Thoracic aorta (tissue), 2 donors: Measurements from ENCODE around the gene GPRIN2. TPM values are rescaled to one million over a fixed set of nuclear protein-coding genes. Genes with fewer than 3 reads are reported as not detected.
"Not testable (repeated sequence)": the region's sequence is repeated elsewhere in the genome, so short reads cannot be mapped to it uniquely, and the experiment has no call there.

Experiments
- ATAC-seq: fragments of 150-250 bp; one replicate; pipeline ENCODE4 v1.8.0; 2017; ENCODE audit warnings: low read depth; ENCODE audit not compliant: insufficient number of reproducible peaks, low FRiP score
- DNase-seq: peaks from one replicate; pipeline ENCODE4 v3.0.0-alpha.2; 2020; ENCODE audit warnings: low spot score
- H3K27ac ChIP-seq, 2 donors: fragments of 200-600 bp; sonication (generic); 1 replicate in 1 of 2; 2 replicates in 1 of 2; pipeline ENCODE4 v1.5.1; 2016; ENCODE audit warnings: mild to moderate bottlenecking in 2 of 2, moderate library complexity in 2 of 2
- H3K27me3 ChIP-seq: fragments of 200-600 bp; sonication (generic); replicated peaks from 2 replicates; pipeline ENCODE4 v1.6.0; 2016; ENCODE audit warnings: mild to moderate bottlenecking; ENCODE audit not compliant: insufficient read depth
- H3K36me3 ChIP-seq: fragments of 200-600 bp; sonication (generic); one replicate; pipeline ENCODE4 v1.5.1; 2016
- H3K4me1 ChIP-seq, 2 donors: fragments of 200-600 bp; sonication (generic); 1 replicate in 1 of 2; 2 replicates in 1 of 2; pipeline versions ENCODE4 v1.5.1 to v1.6.0; 2016; ENCODE audit warnings: low read depth in 2 of 2, mild to moderate bottlenecking in 1 of 2; ENCODE audit not compliant: control insufficient read depth in 1 of 2
- H3K4me3 ChIP-seq: fragments of 200-600 bp; sonication (generic); 2 replicates; pipeline ENCODE4 v1.5.1; 2016; ENCODE audit warnings: mild to moderate bottlenecking
- H3K9me3 ChIP-seq: fragments of 200-600 bp; sonication (generic); 2 replicates; pipeline ENCODE4 v1.5.1; 2016
- CTCF ChIP-seq: fragments of 200-600 bp; sonication (generic); IDR thresholded peaks from one replicate; pipeline ENCODE4 v1.5.1; 2019; ENCODE audit warnings: antibody characterized with exemption
- total RNA-seq, 2 donors: library from RNA; depleted of rRNA; stranded (reverse); fragments of >200 nt; gene quantifications; one replicate each; pipeline versions ENCODE4 v1.1.0 to v1.2.3, GENCODE V29; 2016

The GPRIN2 gene
- total RNA-seq, 2 donors from 2014 or later = 0.27 to 4.8 TPM

GRCh38 chr10:46565591-46566332 is 9.3 kb upstream of the GPRIN2 start:
- H3K27ac ChIP-seq, H3K4me1 ChIP-seq, H3K36me3 ChIP-seq, H3K27me3 ChIP-seq, H3K4me3 ChIP-seq, H3K9me3 ChIP-seq: not testable (repeated sequence)
- DNase-seq (peak; percentile 15), ATAC-seq (peak; percentile 38)
- peak; percentile 52 for TF ChIP-seq CTCF

- no peak for TF ChIP-seq CTCF
- no peaks in the 10 kb centered on the region for H3K27me3 ChIP-seq
- ATAC-seq (no peak), DNase-seq (no peak)
- no peaks in the 10 kb centered on the region for H3K9me3 ChIP-seq
- H3K36me3 ChIP-seq = no peaks in the 10 kb centered on the region
- no peak overlapping the region for H3K27ac ChIP-seq
- H3K4me1 ChIP-seq = peaks cover 4 to 11% of the 10 kb centered on the region in 2 donors
- no peak overlapping the region for H3K4me3 ChIP-seq
These were observed 4.5 kb upstream of the GPRIN2 start for GRCh38 chr10:46560952-46561351.

GRCh38 chr10:46560381-46560780 is 3.9 kb upstream of the GPRIN2 start:
- Histone ChIP-seq H3K4me1 (peaks cover 7 to 16% of the 10 kb centered on the region in 2 donors), H3K36me3 (no peaks in the 10 kb centered on the region), H3K27ac (no peak overlapping the region), H3K4me3 (no peak overlapping the region), H3K27me3 (no peaks in the 10 kb centered on the region), H3K9me3 (no peaks in the 10 kb centered on the region)
- ATAC-seq (no peak), DNase-seq (no peak)
- TF ChIP-seq CTCF = no peak

GRCh38 chr10:46559231-46559671 is 2.8 kb upstream of the GPRIN2 start:
- DNase-seq (no peak), ATAC-seq (no peak)
- no peak overlapping the region for H3K4me3 ChIP-seq
- peaks cover 7 to 17% of the 10 kb centered on the region in 2 donors for H3K4me1 ChIP-seq
- H3K27ac ChIP-seq = no peak overlapping the region
- no peak for TF ChIP-seq CTCF
- no peaks in the 10 kb centered on the region for H3K36me3 ChIP-seq
- no peaks in the 10 kb centered on the region for H3K9me3 ChIP-seq
- H3K27me3 ChIP-seq = no peaks in the 10 kb centered on the region

GRCh38 chr10:46558392-46559185 is 2.1 kb upstream of the GPRIN2 start:
- Histone ChIP-seq H3K27ac (no peak overlapping the region), H3K27me3 (no peaks in the 10 kb centered on the region), H3K4me1 (peaks cover 7 to 17% of the 10 kb centered on the region in 2 donors), H3K36me3 (no peaks in the 10 kb centered on the region), H3K4me3 (no peak overlapping the region), H3K9me3 (no peaks in the 10 kb centered on the region)
- no peak for ATAC-seq
- TF ChIP-seq CTCF = no peak
- no peak for DNase-seq
